A549 (cell line): ENCODE data around the gene DYRK1A. TPM values are rescaled to one million over a fixed set of nuclear protein-coding genes. Genes with fewer than 3 reads are reported as not detected.

Experiments used
- ATAC-seq, 2 experiments: fragments of 200-7000 bp in 1 of 2; fragments of >200 bp in 1 of 2; cut with Nextera tagmentation in 1 of 2; cut with Tn5 transposase in 1 of 2; 3 replicates each; pipeline versions ENCODE4 v1.8.0 to v1.9.1; 2018 to 2020; ENCODE audit warnings: mild to moderate bottlenecking in 1 of 2, moderate library complexity in 1 of 2
- CTCF ChIA-PET: fragments of 300-600 bp; sonication (Branson Sonifier 250); formaldehyde crosslinking; extraction: SDS; loops from one replicate; lab custom pipeline; 2021; ENCODE audit warnings: antibody characterized with exemption, inconsistent platforms; lab: Yijun Ruan, JAX
- POLR2A ChIA-PET: fragments of 350-600 bp; formaldehyde crosslinking; extraction: SDS; loops from one replicate; lab custom pipeline; 2021; ENCODE audit warnings: antibody characterized with exemption, inconsistent platforms; lab: Yijun Ruan, JAX
- DNase-seq, 2 experiments: peaks; one replicate each; pipeline versions ENCODE4 v3.0.0 to v3.0.0-alpha.2; 2011 to 2016; ENCODE audit warnings: low read depth in 1 of 2, low spot score in 1 of 2
- FAIRE-seq: peaks from 2 replicates; lab custom pipeline; 2011; peaks lifted over from hg19 to GRCh38; lab: Jason Lieb, UNC
- H3K27ac ChIP-seq, 2 experiments: fragments of >200 bp; sonication (Bioruptor Twin); formaldehyde crosslinking; 3 replicates each; pipeline ENCODE4 v1.5.1; 2016 to 2017
- H3K4me1 ChIP-seq: fragments of >200 bp; sonication (Bioruptor Twin); formaldehyde crosslinking; 3 replicates; pipeline ENCODE4 v1.6.1; 2016
- H3K4me2 ChIP-seq: fragments of >200 bp; sonication (Bioruptor Twin); formaldehyde crosslinking; 3 replicates; pipeline ENCODE4 v1.6.1; 2016
- H3K4me3 ChIP-seq: fragments of >200 bp; sonication (Bioruptor Twin); formaldehyde crosslinking; 3 replicates; pipeline ENCODE4 v1.5.1; 2016
- H3K9me3 ChIP-seq: fragments of >200 bp; sonication (Bioruptor Twin); formaldehyde crosslinking; 3 replicates; pipeline ENCODE4 v1.6.1; 2016
- BHLHE40 ChIP-seq: IDR thresholded peaks from 2 replicates; pipeline ENCODE4 v1.6.1; 2012; ENCODE audit warnings: low read depth, low read length, inconsistent platforms
- EHF ChIP-seq: fragments of 250-450 bp; sonication (Bioruptor Pico); IDR thresholded peaks from 2 replicates; pipeline ENCODE4 v1.5.0; 2020; ENCODE audit warnings: mild to moderate bottlenecking
- ELK1 ChIP-seq: fragments of 150-350 bp; IDR thresholded peaks from 2 replicates; pipeline ENCODE4 v1.6.1; 2014; ENCODE audit warnings: low read depth, mild to moderate bottlenecking, low read length
- EP300 ChIP-seq, 2 experiments: fragments of >200 bp; sonication (Bioruptor Twin); formaldehyde crosslinking; IDR thresholded peaks; 2 replicates in 1 of 2; 3 replicates in 1 of 2; pipeline ENCODE4 v1.6.1; 2016 to 2017
- ESRRA ChIP-seq: fragments of 150-350 bp; IDR thresholded peaks from 2 replicates; pipeline ENCODE4 v1.6.1; 2014; ENCODE audit warnings: mild to moderate bottlenecking, low read length, borderline replicate concordance
- FOSB ChIP-seq: fragments of 250-450 bp; sonication (Bioruptor Pico); IDR thresholded peaks from 2 replicates; pipeline ENCODE4 v1.5.0; 2020; ENCODE audit warnings: mild to moderate bottlenecking, moderate library complexity
- FOSL2 ChIP-seq, 2 experiments: fragments of 450-650 bp in 1 of 2; fragments of >200 bp in 1 of 2; sonication (Bioruptor Twin) in 1 of 2; formaldehyde crosslinking; IDR thresholded peaks; 2 replicates each; pipeline versions ENCODE4 v1.5.0 to v1.6.1; 2016 to 2020; ENCODE audit warnings: mild to moderate bottlenecking in 1 of 2, moderate library complexity in 1 of 2
- FOXS1 ChIP-seq: fragments of 250-450 bp; sonication (Bioruptor Pico); IDR thresholded peaks from 2 replicates; pipeline ENCODE4 v1.5.0; 2020; ENCODE audit warnings: mild to moderate bottlenecking, moderate library complexity
- GATA3 ChIP-seq: IDR thresholded peaks from 2 replicates; pipeline ENCODE4 v1.6.1; 2012; ENCODE audit warnings: borderline replicate concordance
- HDAC2 ChIP-seq: fragments of 200-600 bp; sonication (generic); IDR thresholded peaks from 2 replicates; pipeline ENCODE4 v1.6.1; 2016
- HEYL ChIP-seq: fragments of 250-450 bp; sonication (Bioruptor Pico); IDR thresholded peaks from 2 replicates; pipeline ENCODE4 v1.8.0; 2021; ENCODE audit warnings: mild to moderate bottlenecking, moderate library complexity
- HOXB13 ChIP-seq: fragments of 250-450 bp; sonication (Bioruptor Pico); IDR thresholded peaks from 2 replicates; pipeline ENCODE4 v1.5.0; 2020; ENCODE audit warnings: low read depth, mild to moderate bottlenecking, moderate library complexity
- KDM5A ChIP-seq: fragments of 200-600 bp; sonication (generic); IDR thresholded peaks from 2 replicates; pipeline ENCODE4 v1.6.1; 2016; ENCODE audit warnings: antibody characterized with exemption, mild to moderate bottlenecking
- MAZ ChIP-seq: fragments of 150-350 bp; IDR thresholded peaks from 2 replicates; pipeline ENCODE4 v1.6.1; 2014; ENCODE audit warnings: antibody characterized with exemption, low read depth, low read length, borderline replicate concordance
- NPAS2 ChIP-seq: fragments of 250-450 bp; sonication (Bioruptor Pico); IDR thresholded peaks from 2 replicates; pipeline ENCODE4 v1.8.0; 2022; ENCODE audit warnings: mild to moderate bottlenecking, moderate library complexity, borderline replicate concordance
- RAD21 ChIP-seq, 2 experiments: fragments of >200 bp in 1 of 2; sonication (Bioruptor Twin) in 1 of 2; formaldehyde crosslinking in 1 of 2; IDR thresholded peaks in 1 of 2; conservative IDR thresholded peaks in 1 of 2; 2 replicates in 1 of 2; 3 replicates in 1 of 2; pipeline ENCODE4 v1.6.1; 2012 to 2018; ENCODE audit warnings: inconsistent platforms in 1 of 2
- RARB ChIP-seq: fragments of 250-450 bp; sonication (Bioruptor Pico); IDR thresholded peaks from 2 replicates; pipeline ENCODE4 v1.8.0; 2021; ENCODE audit warnings: mild to moderate bottlenecking, moderate library complexity
- RNF2 ChIP-seq: fragments of 200-600 bp; sonication (generic); IDR thresholded peaks from 2 replicates; pipeline ENCODE4 v1.6.1; 2016; ENCODE audit warnings: low read depth, mild to moderate bottlenecking, antibody characterized with exemption, moderate library complexity, borderline replicate concordance
- ZC3H11A ChIP-seq: fragments of 450-650 bp; IDR thresholded peaks from 2 replicates; pipeline ENCODE4 v1.6.1; 2014; ENCODE audit warnings: antibody characterized with exemption, mild to moderate bottlenecking
- ZFP36 ChIP-seq: fragments of 450-650 bp; IDR thresholded peaks from 2 replicates; pipeline ENCODE4 v1.6.1; 2014; ENCODE audit warnings: borderline replicate concordance; ENCODE audit not compliant: partially characterized antibody
- ZNF302 ChIP-seq: fragments of 250-450 bp; sonication (Bioruptor Pico); IDR thresholded peaks from 2 replicates; pipeline ENCODE4 v1.9.0; 2021; ENCODE audit warnings: inconsistent platforms, mild to moderate bottlenecking, moderate library complexity
- WGBS: methylation state at CpG from one replicate; pipeline ENCODE4 v1.1.6; 2017; ENCODE audit errors: missing lambda C conversion rate; 5-methylcytosine and 5-hydroxymethylcytosine counted together
- polyA plus RNA-seq, 4 experiments: library from polyadenylated mRNA; depleted of rRNA in 3 of 4; stranded (reverse); fragments of >200 nt; fragmentation: RNase III in 1 of 4; extraction: RNeasy Plus Mini Kit Qiagen cat#74134 plus additional on column Dnase treatment in 1 of 4; gene quantifications; 2 replicates in 3 of 4; 3 replicates in 1 of 4; pipeline ENCODE4 v1.2.3, GENCODE V29; 2011 to 2017
- TF ChIP-seq, protein P1 (sequence below): fragments of 200-600 bp; sonication (generic); IDR thresholded peaks from 2 replicates; pipeline ENCODE4 v1.6.1; 2016; ENCODE audit warnings: antibody characterized with exemption, mild to moderate bottlenecking, moderate library complexity
- TF ChIP-seq, protein P2 (sequence below): fragments of >200 bp; sonication (Bioruptor Twin); formaldehyde crosslinking; IDR thresholded peaks from 3 replicates; pipeline ENCODE4 v1.6.1; 2016
- TF ChIP-seq, protein P3 (sequence below): fragments of 250-450 bp; sonication (Bioruptor Pico); IDR thresholded peaks from 2 replicates; pipeline ENCODE4 v1.5.0; 2021; ENCODE audit warnings: mild to moderate bottlenecking, moderate library complexity, borderline replicate concordance

DYRK1A gene
- polyA plus RNA-seq, 2 of the 4 experiments (the other 2 are of a cell fraction) = 12.7 to 29.4 TPM

GRCh38 chr21:37383784-37384311, 17.3 kb downstream of the DYRK1A start:
- DNase-seq (no peak), ATAC-seq (no peak), FAIRE-seq (no peak)
- Histone ChIP-seq H3K4me1 (peaks cover 35% of the 10 kb centered on the region), H3K9me3 (no peaks in the 10 kb centered on the region), H3K4me3 (no peak overlapping the region), H3K4me2 (no peak overlapping the region), H3K27ac (no peak overlapping the region)
- WGBS = 86% methylated on average over 1 of the region's 1 CpG
- ChIA-PET POLR2A (no interaction called here), CTCF (interaction anchor here (1.4 kb wide), 1 partner anchor 8 kb away, joined by 4 read pairs; no protein-coding TSS in a partner anchor)
- TF ChIP-seq RARB (no peak), HOXB13 (CRISPR knock-in tag) (no peak), EP300 (IDR thresholded peaks at IDR 0.05) (no peak), FOSB (CRISPR knock-in tag) (no peak), HEYL (CRISPR knock-in tag) (no peak), NPAS2 (CRISPR knock-in tag) (no peak), ELK1 (no peak), KDM5A (no peak), ZFP36 (no peak), HDAC2 (no peak), MAZ (no peak), FOXS1 (no peak), ESRRA (no peak), BHLHE40 (no peak)
- TF ChIP-seq, protein P1, sequence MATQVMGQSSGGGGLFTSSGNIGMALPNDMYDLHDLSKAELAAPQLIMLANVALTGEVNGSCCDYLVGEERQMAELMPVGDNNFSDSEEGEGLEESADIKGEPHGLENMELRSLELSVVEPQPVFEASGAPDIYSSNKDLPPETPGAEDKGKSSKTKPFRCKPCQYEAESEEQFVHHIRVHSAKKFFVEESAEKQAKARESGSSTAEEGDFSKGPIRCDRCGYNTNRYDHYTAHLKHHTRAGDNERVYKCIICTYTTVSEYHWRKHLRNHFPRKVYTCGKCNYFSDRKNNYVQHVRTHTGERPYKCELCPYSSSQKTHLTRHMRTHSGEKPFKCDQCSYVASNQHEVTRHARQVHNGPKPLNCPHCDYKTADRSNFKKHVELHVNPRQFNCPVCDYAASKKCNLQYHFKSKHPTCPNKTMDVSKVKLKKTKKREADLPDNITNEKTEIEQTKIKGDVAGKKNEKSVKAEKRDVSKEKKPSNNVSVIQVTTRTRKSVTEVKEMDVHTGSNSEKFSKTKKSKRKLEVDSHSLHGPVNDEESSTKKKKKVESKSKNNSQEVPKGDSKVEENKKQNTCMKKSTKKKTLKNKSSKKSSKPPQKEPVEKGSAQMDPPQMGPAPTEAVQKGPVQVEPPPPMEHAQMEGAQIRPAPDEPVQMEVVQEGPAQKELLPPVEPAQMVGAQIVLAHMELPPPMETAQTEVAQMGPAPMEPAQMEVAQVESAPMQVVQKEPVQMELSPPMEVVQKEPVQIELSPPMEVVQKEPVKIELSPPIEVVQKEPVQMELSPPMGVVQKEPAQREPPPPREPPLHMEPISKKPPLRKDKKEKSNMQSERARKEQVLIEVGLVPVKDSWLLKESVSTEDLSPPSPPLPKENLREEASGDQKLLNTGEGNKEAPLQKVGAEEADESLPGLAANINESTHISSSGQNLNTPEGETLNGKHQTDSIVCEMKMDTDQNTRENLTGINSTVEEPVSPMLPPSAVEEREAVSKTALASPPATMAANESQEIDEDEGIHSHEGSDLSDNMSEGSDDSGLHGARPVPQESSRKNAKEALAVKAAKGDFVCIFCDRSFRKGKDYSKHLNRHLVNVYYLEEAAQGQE = no peak
- TF ChIP-seq, protein P2, sequence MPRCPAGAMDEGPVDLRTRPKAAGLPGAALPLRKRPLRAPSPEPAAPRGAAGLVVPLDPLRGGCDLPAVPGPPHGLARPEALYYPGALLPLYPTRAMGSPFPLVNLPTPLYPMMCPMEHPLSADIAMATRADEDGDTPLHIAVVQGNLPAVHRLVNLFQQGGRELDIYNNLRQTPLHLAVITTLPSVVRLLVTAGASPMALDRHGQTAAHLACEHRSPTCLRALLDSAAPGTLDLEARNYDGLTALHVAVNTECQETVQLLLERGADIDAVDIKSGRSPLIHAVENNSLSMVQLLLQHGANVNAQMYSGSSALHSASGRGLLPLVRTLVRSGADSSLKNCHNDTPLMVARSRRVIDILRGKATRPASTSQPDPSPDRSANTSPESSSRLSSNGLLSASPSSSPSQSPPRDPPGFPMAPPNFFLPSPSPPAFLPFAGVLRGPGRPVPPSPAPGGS = no peak

GRCh38 chr21:37384416-37384815, 17.8 kb downstream of the DYRK1A start:
- ChIA-PET CTCF (no interaction called here), POLR2A (no interaction called here)
- Histone ChIP-seq H3K4me2 (no peak overlapping the region), H3K4me3 (no peak overlapping the region), H3K9me3 (no peaks in the 10 kb centered on the region), H3K4me1 (peaks cover 31% of the 10 kb centered on the region), H3K27ac (no peak overlapping the region)
- DNase-seq (no peak), ATAC-seq (no peak), FAIRE-seq (no peak)
- TF ChIP-seq FOXS1 (no peak), BHLHE40 (no peak), HOXB13 (CRISPR knock-in tag) (no peak), FOSL2 (IDR thresholded peaks at IDR 0.05) (no peak), FOSL2 (CRISPR knock-in tag; IDR thresholded peaks at IDR 0.05) (no peak), ZFP36 (no peak), FOSB (CRISPR knock-in tag) (no peak), ZC3H11A (no peak), RAD21 (conservative IDR thresholded peaks at IDR 0.05 in 1 of 2, IDR thresholded peaks at IDR 0.05 in 1 of 2) (no peak), ZNF302 (no peak), ESRRA (no peak), GATA3 (no peak), RNF2 (no peak), EP300 (IDR thresholded peaks at IDR 0.05) (no peak), EHF (CRISPR knock-in tag) (no peak), KDM5A (no peak)
- TF ChIP-seq, protein P3, sequence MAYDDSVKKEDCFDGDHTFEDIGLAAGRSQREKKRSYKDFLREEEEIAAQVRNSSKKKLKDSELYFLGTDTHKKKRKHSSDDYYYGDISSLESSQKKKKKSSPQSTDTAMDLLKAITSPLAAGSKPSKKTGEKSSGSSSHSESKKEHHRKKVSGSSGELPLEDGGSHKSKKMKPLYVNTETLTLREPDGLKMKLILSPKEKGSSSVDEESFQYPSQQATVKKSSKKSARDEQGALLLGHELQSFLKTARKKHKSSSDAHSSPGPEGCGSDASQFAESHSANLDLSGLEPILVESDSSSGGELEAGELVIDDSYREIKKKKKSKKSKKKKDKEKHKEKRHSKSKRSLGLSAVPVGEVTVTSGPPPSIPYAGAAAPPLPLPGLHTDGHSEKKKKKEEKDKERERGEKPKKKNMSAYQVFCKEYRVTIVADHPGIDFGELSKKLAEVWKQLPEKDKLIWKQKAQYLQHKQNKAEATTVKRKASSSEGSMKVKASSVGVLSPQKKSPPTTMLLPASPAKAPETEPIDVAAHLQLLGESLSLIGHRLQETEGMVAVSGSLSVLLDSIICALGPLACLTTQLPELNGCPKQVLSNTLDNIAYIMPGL (CRISPR knock-in tag) = no peak
- TF ChIP-seq, protein P2 = no peak
- 94% methylated on average over 1 of the region's 1 CpG for WGBS
